PFSK-1 (cell line): ENCODE data around the gene TFEB.

ENCODE experiments used
- POLR2AphosphoS5 ChIP-seq: IDR thresholded peaks from 2 replicates; pipeline ENCODE4 v1.6.1; 2012; ENCODE audit warnings: low read depth, mild to moderate bottlenecking, control low read depth, low read length, moderate library complexity
- TF ChIP-seq, protein P1 (sequence below), 2 experiments: IDR thresholded peaks; 2 replicates each; pipeline versions ENCODE4 v1.6.1 to v1.8.0; 2011 to 2012; ENCODE audit warnings: low read depth in 2 of 2, low read length in 2 of 2, control low read depth in 1 of 2, inconsistent platforms in 1 of 2, mild to moderate bottlenecking in 1 of 2, moderate library complexity in 1 of 2; ENCODE audit not compliant: insufficient read depth in 1 of 2

DNA sequence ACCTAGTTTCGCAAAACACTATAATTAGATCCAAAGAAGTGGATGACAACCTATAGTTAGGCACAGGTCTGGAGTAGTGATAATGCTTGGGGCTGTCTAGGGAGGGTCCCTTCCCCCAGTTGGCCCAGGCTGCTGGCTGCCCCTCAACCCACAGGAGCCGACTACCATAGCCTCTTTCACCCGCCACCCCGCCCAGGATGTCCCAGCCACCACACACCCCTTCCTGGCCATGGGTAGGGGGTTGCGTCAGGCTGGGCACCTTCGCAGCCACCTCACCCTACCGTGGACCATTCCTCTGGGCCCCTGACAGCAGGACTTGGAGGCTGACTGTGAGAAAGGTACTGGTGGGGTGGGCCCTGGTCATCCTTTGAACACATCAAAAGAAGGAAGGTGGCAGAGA lies 8.5 kb downstream of the TFEB start:
- TF ChIP-seq, protein P1, sequence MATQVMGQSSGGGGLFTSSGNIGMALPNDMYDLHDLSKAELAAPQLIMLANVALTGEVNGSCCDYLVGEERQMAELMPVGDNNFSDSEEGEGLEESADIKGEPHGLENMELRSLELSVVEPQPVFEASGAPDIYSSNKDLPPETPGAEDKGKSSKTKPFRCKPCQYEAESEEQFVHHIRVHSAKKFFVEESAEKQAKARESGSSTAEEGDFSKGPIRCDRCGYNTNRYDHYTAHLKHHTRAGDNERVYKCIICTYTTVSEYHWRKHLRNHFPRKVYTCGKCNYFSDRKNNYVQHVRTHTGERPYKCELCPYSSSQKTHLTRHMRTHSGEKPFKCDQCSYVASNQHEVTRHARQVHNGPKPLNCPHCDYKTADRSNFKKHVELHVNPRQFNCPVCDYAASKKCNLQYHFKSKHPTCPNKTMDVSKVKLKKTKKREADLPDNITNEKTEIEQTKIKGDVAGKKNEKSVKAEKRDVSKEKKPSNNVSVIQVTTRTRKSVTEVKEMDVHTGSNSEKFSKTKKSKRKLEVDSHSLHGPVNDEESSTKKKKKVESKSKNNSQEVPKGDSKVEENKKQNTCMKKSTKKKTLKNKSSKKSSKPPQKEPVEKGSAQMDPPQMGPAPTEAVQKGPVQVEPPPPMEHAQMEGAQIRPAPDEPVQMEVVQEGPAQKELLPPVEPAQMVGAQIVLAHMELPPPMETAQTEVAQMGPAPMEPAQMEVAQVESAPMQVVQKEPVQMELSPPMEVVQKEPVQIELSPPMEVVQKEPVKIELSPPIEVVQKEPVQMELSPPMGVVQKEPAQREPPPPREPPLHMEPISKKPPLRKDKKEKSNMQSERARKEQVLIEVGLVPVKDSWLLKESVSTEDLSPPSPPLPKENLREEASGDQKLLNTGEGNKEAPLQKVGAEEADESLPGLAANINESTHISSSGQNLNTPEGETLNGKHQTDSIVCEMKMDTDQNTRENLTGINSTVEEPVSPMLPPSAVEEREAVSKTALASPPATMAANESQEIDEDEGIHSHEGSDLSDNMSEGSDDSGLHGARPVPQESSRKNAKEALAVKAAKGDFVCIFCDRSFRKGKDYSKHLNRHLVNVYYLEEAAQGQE (IDR thresholded peaks at IDR 0.05; ENCODE audit: insufficient read depth in 1 of 2, low read depth in 2 of 2, low read length in 2 of 2): no peak
- no peak for TF ChIP-seq POLR2AphosphoS5
